GM18909 (cell line): ENCODE results near the gene ZNF17.

Source experiments
- ATAC-seq: cut with Tn5 transposase; IDR thresholded peaks from one replicate; pipeline ENCODE4 v1.9.1; 2021; ENCODE audit warnings: mild to moderate bottlenecking; ENCODE audit not compliant: unreplicated experiment, poor library complexity

The ZNF17 gene

DNA sequence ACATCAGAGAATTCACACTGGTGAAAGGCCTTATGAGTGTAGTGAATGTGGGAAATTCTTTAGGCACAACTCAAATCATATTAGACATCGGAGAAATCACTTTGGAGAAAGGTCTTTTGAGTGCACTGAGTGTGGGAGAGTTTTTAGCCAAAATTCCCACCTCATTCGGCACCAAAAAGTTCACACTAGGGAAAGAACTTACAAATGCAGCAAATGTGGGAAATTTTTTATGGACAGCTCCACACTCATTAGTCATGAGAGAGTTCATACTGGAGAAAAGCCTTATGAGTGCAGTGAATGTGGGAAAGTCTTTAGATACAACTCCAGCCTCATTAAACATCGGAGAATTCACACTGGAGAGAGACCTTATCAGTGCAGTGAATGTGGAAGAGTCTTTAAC, 10.1 kb downstream of the ZNF17 start:
- no peak for ATAC-seq

DNA sequence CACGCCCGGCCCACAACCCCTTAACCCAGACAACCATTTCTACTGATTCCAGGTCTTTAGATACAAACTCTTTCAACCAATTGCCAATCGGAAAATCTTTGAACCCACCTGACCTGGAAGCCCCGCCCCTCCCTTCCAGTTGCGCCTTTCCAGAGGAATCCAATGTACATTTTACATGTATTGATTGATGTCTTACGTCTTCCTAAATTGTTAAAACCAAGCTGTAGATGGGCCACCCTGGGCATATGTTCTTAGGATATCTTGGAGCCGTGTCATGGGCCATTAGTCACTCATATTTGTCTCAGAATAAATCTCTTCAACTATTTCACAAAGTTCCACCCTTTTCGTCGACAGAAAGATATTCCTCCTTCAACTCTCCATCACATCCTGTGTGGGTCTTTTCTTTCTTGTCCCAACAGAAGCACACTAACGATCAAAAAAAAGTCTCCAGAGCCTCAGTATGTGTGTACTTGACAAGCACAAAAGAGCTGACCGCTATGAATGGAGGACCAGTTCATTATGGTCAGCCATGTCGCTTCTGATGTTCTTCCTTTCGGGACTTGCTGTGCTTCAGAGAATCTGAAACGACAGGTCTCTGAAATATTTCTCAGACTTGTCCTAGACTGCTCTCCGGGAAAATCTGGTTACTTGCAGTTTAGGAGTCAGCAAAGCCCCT, 23.6 kb downstream of the ZNF17 start:
- peak; percentile 14 for ATAC-seq

DNA sequence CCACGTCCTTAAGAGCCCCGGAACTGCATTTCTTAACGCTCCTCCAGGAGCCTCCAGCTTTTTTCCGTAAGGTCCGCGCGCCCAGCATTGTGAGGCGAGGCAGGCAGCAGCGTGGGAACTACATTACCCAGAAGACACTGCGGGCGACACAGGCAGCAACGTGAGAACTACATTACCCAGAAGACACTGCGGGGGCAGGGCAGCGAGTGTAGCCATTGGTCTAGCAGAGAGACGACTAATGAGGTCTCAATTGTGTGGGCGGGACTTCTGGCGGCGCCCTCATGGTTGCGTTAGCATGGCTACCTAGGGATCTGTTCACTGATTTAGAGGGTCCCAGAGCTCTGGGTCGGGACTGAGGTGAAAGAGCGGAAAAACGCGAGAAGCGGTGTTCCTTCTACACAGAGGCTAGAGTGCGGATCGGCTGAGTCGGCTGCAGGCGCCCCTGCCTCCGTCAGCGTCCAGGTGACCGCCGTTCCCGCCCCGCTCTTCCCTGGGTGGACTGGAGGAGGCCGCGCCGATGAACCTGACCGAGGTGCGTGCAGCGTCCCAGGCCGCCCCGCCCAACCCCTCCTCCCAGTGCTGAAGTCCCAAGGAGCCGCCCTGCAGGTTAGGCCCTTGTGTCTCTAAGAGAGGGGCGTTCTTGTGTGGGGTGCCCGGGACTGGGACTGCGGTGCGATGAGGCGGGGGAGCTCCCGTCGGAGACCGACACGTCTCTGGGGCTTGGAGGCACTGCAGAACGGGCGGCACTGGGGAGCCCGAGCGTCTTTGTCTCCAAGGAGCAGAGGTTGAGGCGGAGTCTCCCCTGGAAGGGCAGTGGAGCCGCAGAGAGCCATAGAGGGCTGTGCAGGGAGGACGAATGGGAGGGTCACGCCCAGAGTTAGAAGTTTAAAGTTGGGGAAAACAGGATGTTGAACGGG, 24.4 kb downstream of the ZNF17 start, which contains the start of gene ZNF749:
Gene ZNF749, plus strand, starts transcription at position 264 of the 917 bp plus-strand sequence. Its CDS starts 254 bp downstream, at position 518.
- peak; percentile 98 for ATAC-seq

DNA sequence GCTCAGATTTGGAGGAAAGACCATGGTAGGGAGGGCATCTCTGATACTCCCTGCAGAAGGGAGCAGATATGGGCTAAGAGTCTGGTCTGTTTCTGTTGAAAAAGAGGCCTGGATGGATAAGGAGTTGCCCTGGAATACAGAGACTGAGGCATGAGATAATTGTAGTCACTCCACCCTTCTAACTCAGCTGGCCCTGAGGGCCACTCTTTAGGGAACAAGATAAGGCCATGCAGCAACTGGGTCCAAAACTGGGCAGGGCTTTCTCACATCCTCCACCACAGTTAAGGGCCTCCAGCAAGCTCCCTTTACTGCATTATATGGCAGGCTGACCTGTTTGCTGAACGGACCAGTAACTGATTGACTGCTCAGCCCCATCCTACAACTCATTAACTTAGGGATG, 25.5 kb downstream of the ZNF17 start:
- no peak for ATAC-seq

DNA sequence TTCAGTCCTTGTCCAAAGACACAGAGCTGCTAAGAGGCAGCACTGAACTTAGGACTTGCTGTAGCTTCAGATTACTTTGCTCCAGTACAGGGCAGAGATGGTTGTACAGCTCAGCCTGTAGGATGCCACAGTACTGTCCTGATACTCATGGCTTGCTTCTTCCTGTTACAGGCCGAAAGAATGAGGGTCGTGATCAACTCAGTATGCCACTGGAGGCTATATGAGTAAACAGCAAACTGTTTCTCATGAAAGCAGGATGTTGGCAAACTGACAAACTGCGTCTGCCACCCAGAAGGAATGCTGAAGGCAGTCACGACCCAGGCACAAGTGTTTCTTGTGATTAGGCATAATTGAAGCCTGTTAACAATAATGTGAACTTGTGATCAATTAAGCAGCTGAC, 27.0 kb downstream of the ZNF17 start:
- no peak for ATAC-seq

DNA sequence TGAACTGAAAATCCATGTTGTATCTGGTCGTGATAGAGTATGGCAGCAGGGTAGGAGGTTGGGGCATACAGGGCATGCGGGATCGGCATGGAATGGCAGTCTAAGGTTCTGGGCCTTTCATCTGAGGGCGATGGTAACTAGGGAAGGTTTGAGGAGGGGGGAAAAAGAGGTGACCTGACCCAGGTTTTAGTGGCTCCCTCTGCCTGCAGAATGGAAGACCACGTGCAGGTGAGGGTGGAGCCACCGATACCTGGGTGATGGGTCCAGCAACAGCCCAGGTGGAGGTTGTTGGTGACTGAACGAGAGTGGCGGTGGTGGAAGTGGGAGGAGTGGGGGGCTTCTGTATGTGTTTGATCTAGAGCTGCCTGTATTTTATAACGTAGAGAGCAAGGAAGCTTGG, 28.0 kb downstream of the ZNF17 start:
- ATAC-seq, result no peak

DNA sequence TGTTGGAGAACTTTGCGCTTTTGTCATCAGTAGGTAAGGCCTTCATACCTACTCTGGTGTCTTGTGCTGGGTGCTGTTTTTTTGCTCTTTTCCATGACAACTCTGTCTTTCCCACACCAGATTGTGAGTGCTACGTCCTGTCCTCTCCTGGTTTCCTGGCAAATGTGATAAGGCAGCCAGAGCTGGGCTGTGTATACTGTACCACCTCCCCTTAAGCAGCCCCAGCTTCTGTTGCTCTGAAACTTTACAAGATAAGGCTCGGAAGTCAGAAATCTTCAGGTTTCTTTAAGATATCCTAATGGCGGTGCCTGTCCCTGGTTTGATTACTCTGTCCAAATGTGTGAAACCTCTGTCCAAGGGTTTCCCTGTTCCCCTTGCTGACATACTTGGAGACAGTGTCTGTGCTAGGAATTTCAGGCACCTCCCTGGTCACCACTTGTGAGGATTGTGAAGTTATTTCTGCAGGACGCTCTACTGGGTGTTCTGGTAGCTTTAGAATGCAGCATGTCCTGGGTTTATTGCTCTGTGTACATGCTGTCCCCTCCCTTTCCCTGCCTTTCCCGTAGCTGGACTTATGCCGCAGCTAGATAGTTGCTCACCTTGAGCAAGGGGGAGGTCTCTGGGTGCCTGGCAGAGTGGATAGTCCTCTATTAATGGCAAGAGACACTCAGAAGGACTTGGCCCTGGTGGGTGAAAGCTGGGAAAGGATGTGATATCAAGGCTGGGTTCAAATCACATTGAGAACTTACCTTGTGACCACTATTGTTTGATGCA, 31.2 kb downstream of the ZNF17 start:
- ATAC-seq, result no peak

DNA sequence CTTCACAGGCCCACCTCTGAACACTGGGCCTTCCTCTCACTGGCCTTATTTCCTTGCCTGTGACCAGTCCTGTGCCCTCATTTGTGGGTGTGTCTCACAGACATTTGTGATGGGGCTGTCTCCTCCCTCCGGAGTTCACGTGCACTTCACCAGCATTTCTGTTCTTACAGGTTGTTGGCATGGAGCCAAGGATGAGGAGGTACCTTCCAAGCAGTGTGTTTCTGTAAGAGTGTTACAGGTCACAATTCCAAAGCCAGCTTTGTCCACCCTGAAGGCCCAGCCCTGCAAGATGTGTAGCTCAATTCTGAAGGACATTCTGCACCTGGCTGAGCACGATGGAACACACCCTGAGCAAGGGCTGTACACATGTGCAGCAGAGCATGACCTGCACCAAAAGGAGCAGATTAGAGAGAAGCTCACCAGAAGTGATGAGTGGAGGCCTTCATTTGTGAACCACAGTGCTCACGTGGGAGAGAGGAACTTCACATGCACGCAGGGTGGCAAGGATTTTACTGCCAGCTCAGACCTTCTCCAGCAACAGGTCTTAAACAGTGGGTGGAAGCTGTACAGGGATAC, 32.2 kb downstream of the ZNF17 start:
- ATAC-seq, result no peak

DNA sequence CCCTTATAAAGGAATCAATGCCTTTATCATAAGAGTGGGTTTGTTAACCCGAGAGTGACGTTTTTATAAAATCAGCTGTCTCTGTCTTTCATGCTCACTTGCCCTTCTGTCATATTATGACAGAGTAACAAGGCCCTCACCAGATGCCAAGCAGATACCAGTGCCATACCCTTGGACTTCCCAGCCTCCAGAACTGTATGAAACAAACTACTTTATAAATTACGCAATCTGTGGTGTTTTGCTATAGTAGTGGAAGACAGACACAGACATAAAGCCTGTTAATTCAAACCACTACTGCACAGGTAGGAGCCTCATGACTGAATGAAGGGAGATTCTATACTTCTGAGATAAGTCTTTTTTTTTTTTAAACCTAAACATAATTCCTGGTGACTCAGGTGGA, 41.3 kb downstream of the ZNF17 start:
- no peak for ATAC-seq

DNA sequence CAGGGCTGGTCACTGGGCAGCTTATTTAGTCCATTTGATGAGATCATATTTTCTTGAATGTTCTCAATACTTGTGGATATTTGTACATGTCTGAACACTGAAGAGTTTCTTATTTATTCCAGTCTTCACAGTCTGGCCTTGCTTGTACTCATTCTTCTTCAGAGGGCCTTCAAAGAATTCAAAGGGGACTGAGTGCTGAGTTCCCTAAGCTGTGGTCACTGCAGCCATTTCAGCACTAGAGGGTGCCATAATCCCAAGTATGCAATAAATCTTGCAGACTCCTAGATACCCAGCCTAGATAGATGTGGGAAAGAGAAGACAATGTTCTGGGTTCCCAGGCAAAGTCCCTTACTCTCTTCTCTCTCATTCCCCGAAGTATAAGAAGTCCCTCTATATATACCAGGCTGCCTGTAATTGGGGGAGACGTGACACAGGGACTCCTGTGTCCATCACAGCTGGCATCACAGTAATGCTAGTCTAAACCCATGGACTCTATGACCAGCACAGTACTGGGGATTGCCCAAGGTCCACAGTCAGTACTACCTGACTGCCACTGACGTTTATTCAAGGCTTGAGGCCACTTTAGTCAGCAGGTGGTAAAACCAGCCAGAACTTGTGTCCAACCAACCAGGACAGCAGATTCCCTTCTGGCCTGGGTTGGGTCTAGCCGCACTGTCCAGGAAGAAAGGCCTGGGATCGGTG, 54.9 kb downstream of the ZNF17 start:
- ATAC-seq, result no peak

DNA sequence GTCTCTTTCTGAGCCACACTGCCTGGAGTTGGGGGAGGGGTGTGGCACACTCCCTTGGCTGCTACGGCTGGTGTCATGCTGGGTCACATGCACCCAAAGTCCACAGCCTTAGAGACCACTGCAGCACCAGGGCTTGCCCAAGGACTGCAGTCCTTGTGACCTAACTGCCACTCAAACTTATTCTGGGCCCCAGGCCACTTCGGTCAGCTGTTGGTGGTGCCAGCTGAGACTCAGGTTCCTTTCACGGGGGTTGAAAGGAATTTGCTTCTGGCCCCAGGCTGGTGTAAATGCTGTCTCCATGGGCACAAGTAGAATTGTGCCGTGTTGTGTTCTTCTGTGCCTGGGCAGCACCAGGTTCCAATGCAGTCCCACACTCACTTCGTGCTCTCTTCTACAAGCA, 55.5 kb downstream of the ZNF17 start:
- no peak for ATAC-seq
